Stromal cell of bone marrow (primary cell): Measurements from ENCODE around the gene CBLB.
"Not testable (repeated sequence)": the region's sequence is repeated elsewhere in the genome, so short reads cannot be mapped to it uniquely, and the experiment has no call there.

Experiments
- DNase-seq: peaks from one replicate; pipeline ENCODE4 v3.0.0-alpha.2; 2012; ENCODE audit warnings: low read depth

CBLB gene

DNA sequence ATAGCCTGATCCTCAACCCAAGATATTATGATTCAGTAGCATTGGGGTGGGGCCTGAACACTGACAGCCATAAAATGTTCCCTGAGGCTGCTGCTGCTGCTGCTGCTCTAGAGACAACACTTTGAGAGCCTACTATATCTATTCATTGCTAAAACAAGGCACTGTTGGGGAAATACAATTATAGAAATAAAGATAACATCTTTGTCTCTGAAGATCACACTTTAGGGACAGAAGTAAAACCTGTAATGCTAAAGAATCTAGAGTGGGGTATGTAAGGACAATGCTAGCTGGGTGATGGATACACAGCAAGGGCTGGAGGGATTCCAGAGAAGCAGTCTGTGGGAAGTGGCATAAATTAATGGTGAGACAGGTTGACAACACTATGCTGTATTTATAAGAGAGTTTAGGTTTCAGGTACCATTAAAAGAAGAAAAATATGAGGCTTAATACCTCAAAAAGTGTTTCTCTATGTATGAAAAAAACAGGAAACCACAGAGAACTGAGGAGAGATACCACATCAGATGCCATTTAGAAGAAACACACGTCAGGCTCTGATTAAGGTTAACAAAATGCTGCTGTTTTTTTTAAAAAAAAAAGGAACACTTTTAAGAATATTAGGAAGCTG lies 115.9 kb downstream of the CBLB start:
- DNase-seq = no peak

DNA sequence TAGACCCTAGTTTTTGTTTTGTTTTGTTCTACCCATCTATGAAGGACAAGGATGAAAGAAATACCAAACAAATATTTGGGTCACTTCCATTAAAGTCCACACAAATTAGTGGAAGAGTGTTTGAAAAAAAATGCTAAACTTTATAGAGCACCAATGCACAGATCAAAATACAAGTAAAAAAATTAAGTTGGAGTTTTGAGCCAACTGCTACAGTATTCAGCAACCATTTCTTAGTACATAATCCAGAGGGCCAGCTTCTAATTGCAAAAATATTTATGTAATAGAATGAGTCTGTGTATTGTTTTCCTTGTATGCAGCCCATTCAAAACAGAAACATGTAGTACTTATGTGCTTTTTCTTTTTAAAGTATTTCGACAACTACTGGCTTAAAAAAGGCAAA lies 121.1 kb downstream of the CBLB start:
- no peak for DNase-seq

DNA sequence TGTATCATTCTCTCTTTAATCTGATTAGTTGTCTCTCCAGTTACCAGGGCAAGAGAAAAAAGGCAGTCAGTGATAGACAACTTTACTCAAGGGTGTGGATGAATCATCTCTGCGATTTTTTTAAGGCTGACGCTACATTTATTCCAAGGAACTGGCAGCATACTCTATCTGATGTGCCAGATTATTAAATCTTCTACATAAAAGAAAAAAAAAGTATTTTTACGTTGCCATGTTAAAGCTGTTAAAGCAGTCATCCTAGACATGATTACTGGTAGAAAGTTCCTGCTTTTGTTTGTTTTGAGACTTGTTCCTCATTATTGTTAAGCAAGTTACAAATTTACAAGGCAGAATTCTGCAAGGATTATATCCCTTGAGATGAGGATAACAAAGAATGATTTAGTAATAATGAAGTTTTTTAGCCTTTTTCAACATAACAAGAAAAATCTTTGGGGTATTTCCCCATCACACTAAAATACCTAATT lies 121.7 kb downstream of the CBLB start:
- peak; percentile 91 for DNase-seq

DNA sequence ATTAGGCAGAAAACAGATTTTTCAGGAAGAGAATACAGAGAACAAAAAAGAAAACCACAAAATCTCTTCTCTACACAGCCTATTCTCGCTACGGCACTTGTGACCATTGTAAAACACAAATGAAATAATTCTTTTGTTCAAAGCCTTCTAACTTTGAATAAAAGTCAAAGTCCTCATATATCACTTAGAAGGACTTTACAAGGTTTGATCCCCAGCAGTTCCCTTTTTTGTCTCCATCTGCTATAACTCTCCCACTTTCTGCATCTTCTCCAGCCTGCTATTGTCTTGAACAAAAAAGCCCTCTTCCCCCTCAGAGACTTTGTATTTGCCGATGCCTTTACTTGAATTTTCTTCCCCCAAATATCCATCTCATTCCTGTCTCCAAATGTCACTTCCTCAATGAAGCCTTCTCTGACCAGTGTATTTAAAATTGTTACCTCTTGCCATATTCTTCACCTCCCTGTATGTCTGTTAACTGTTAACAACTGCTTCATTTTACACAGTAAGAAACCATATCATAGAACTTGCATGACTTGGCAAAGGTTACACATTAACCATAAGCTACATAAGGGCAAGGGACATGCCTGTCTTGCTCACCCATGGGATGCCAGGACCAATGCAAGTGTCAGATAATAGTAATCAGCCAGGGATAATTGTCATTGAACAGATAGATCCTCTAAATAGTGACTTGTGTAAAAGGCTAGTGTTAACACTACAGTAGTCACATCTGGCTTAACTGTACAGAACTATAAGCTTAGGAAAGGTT lies 122.4 kb downstream of the CBLB start:
- no peak for DNase-seq

DNA sequence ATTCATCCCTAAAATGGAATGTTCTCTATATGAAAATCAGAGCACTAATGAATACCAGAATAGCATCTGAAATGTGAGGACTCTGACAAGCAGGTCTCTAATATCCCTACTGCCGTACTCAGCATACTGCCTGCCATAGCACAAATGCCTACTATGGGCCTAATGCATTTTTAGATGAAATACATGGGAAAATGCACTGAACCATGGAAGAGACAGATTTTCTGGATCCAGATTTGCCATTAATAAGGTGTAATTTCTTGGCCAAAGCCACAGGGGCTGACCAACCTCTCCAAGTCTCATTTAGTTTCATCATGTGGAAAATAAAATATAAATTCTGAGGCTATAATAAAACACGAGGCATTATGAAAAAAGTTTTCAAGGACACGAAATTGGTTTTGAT lies 123.8 kb downstream of the CBLB start:
- DNase-seq = no peak

DNA sequence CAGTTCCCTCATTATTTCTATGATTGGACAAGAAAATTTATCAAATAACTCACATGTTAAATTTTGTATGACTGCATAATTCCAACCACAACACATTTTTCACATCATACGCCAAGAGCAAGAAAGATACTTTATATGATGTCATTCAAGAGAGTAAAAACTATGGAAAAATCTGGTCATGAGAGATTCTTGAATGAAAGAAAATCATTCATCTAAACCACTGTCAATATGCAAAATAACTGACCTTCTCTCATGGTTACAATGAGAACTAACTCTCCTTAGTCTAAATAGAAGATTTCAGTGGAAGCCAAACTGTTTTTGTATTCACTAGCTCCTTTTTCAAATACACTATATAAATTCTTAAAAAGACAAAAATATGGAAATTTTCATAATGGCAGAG lies 124.6 kb downstream of the CBLB start:
- no peak for DNase-seq

DNA sequence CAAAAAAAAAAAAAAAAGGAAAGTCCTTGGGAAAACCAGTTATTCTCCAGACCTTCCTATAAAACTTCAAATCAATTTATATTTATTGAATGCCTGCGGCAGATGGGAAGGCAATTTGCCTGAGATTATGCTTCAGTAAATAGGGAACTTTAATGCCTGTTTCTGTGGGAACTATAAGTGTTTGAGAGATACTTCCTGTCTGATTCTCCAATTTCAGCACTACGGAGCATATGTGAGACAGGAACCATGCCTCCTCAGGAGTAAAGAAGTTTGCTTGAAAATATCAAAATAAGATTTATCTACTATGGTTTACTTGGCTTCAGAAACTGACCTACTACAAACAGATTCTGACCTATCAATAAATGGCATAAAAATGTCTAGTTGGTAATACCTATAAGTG lies 135.5 kb downstream of the CBLB start:
- no peak for DNase-seq

DNA sequence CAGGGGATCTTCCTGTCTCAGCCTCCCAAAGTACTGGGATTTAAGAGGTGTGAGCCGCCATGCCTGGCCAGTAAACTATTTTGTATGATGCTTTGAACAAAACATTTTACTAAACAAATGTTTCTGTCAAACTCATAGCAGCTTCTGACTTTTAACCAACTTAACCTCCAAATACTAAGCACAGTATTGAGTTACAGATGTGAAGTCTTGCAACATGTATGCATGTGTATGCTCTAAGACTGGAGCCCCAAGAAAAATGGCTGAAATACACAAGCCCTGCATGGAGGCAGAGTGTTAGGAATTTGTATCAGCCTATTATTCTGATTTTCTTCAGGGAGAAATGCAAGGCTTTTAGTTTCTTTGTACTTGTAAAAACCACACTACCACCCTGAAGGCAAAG lies 137.1 kb downstream of the CBLB start:
- DNase-seq = no peak

DNA sequence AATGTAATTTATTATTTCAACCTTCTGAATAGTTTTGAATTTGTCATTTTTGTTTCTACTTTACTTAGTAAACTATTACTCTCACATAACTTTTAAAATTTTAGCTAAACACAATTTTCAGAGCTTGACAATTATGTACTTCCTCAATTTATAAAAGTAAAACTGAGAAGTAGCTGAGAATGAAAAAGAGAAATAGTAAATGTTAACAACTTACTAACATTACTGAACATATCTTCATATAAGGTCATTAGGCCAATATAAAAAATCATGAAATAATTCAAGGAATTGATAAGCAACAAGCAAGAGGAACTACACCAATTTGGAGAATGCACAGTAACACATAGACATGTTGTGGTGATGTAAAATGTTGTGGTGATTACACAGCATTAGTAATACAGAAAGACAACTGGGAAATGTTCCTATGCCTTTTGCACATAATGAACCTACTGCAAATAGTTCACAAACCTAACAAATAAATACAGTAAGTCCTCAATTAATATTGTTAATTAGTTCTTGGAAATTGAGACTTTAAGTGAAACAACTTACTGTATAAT lies 137.9 kb downstream of the CBLB start:
- DNase-seq = no peak

DNA sequence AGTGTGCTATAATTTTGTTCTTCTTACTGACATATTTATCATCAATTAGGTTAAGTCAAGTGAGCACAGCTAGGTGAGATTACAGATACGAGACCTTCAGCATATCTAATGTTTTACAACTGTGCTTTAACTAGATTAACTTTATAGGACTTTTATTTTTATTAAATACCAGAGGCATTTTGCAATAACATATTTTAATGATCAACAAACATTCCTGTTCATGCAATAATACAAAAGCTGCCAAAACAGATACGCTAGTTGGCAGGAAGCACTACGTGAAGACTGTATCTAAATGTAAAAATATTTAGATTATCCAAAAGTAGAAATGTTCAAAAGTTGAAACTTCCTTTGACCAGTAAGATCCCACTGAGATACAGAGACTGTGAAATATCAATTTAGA lies 139.1 kb downstream of the CBLB start:
- no peak for DNase-seq

DNA sequence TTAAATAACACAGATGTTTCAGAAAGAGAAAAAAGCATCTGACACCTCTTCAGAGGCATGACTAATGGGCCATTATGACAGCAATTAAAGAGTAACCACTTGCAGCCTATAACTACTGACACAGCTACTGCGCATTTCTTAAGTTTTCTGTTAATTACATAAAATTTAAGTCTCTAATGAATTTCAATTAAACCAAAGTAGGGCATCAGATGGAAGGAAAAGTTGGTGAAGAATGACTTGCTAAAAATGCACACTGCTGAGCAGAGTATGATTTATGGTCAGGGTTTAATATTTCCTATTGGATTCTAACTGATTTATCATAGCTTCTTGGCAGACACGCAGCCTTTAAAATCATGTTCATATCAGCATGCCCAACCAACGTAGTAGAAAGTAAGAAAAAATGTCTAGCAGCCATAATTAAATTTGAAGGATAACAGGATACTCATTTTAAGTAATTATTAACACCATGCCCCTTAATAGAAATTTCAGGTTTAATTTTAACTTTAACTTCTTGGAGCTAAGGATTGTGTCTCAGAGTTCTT lies 140.0 kb downstream of the CBLB start:
- DNase-seq = no peak

DNA sequence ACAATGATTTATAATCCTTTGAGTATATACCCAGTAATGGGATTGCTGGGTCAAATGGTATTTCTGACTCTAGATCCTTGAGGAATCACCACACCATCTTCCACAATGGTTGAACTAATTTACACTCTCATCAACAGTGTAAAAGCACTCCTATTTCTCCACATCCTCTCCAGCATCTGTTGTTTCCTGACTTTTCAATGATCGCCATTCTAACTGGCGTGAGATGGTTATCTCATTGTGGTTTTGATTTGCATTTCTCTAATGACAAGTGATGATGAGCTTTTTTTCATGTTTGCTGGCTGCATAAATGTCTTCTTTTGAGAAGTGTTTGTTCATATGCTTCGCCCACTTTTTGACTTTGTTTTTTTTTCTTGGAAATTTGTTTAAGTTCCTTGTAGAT lies 141.8 kb downstream of the CBLB start:
- not testable (repeated sequence) for DNase-seq

DNA sequence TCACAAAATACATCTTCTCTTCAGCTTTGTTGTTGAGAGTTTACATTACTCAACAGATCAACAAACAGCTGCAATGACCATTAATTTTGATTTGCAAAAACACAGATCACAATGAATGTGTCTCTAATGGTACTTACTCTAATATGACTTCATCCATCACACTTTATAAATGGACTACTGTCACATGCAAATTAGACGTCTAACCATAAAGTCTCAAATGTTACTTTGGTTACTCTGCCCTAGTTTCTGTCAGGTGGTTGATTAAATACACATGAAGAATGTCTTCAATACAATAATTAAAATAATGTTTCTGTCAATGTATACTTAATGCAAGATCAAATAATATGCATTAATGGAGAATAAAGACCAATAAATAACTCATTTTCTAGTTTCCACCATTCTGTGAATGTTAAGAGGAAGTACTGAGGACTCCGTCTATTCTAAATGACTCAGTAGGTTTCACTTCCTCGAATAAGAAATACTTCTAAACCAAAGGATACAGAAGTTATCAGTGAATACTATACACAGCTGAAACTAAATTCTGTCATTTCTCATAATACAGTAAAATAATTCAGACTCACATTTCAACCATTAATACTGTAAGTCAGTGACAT lies 145.8 kb downstream of the CBLB start:
- no peak for DNase-seq

DNA sequence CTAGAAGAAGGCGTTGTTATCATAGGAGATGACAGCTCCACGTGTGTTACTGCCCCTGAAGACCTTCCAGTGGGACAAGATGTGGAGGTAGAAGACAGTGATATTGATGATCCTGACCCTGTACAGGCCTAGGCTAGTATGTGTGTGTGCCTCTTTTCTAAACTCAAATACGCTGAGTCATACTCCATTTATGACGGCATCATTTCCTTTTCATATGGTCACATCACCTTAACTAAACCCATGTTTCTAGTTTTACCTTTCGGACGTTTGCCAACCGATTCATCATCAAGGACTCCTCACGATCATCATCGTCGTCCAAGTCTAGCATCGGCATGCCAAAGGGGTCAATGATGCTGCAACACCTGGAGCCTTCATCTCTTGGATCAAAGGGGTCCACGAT lies 149.0 kb downstream of the CBLB start:
- DNase-seq = no peak

DNA sequence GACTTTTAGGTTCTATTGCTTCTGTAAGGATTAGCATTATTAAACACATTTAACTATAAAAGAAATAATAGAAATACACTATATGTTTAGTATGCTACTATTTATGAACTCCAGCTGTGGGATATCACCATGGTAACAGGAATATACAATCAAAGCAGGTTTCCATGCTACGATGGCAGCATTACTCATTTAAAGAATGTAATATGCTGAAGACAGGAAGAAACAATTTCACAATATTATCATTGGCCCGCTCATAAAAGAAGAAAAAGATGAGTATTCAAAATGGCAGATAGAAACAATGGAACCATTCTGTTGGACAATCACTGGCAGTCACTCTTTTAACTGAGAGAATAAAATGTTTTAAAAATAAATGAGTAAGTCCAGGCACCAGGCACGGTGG lies 153.4 kb downstream of the CBLB start:
- DNase-seq = peak; percentile 73

DNA sequence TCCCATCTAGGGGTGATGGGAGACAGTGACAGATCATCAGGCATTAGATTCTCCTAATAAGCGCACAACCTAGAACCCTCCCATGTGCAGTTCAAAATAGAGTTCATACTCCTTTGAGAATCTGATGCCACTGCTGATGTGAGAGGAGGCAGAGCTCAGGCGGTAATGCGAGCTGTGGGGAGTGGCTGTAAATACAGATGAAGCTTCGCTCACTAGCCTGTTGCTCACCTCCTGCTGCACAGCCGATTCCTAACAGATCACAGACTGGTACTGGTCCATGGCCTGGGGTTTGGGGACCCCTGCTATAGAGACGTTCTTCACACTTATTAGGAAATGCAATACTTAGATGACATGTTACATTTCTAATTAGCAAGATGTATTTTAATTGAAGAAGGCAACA lies 154.4 kb downstream of the CBLB start:
- DNase-seq = no peak

DNA sequence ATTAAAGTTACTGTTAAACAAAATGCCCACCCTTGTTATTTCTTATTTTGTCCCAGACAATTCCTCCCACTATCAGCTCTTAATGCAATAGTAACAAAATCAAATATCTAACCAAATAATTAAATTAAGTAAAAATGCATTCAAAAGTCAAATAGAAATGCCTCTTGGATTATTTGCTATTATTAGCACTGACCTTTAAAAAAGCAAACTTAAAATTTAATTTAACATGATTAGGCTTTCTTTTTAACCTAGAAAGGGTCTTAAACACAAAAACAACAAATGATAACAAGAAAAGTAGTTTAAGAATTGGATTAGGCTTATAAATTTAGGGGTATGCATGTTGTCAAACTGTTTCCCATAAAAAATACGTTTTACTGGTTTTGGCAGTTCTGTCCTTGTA lies 159.8 kb downstream of the CBLB start:
- DNase-seq = no peak

DNA sequence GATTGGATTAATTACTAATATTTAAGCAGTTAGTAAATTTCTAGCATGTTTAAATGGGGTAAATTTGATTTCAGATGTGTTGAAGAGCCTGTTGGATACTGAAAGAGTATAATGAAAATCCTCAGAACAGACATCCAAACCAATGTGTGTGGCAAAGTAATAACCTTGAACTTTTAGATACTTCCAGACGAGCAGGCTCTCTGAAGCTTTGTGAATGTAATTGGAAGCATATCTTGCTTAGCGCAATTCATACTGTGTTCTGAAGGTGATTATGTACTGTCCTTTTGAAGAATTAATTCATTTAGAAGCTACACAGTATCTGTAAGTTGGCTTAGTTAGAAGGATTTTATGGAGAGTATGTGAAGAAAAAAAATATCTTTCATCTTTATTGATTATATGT lies 161.8 kb downstream of the CBLB start:
- DNase-seq = no peak

DNA sequence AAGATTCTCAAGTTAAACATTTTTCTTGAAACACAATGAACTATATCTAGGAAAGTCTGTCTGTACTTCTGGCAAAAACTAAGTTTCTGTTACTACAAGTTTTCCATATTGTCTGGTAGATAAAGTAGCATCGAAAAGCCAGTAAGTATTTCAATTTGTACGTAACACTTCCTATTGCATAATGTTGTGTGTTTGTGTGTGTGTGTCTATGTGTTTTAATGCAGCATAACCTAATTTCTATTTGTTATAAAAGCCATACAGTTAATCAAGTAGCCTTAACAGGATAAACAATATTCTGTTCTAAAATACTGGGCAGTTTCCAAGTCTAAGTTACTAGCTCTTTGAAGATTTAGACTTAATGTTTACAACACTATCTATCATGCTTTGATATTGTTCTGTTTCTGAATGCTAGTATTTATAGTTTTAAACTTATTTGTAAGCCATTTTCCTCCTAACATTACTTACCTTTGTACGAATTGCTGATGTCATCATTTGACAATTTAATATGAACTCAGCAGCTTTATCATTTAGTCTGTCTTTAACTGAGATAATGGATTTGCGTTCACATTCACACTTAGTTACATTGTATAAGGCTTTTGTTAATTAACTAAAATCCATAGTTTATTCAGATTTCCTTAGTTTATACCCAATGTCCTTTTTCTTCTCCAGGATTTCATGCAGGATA lies 163.9 kb downstream of the CBLB start:
- DNase-seq = no peak

DNA sequence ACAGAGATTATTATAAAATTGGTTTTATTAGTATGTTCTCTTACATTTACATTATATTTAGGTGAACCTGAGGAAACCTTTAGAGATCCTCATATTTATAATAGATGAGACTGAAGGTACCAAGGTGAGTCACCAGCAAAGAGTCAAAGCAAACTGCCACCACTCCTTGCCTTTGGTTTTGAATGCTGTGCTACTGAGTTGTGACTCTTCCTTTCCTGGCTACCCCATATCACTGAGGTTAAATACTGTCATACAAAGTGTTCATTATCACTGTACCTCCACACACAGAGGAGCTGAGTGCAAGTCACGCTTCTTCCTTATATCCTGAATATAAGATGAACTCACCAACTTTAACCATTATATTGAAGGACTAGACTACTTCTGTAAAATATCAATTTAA lies 168.2 kb downstream of the CBLB start:
- no peak for DNase-seq

DNA sequence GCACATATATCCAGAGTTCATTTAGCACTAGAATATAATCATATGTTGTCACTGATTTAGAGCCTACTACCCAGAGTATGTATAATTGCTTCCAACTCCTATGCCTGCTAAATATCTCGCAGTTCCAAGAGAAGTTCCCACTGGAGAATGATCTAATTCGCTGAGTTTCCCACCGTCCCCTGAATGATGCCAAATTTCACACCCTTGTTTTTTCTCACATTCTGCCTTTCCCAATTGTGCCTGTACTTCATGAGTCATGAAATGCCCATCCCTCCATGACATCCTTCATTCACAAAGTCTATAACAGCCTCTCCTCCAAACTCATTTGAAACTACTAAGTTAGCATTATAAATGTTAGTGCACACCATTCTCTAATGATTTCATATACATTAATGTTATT lies 177.2 kb downstream of the CBLB start:
- peak; percentile 14 for DNase-seq

DNA sequence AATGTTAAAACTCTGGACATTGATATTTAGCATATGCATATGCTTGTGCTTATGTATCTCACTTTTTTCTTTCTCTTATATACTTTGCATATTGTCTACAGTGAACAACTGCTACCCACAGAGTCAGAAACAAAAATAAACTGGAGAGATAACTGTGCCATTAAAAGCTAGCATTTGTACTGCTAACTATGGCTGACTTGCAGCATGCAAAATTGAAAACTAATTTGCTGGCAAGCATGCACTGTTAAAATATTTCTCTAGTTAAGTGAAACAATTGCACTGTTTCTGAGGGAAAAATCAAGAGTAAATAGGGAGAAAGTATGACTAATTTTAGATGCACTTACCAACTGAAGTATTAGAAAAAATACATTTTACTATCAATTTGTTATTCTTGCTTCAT lies 177.8 kb downstream of the CBLB start:
- no peak for DNase-seq
